OCI-LY7 (cell line): ENCODE results near the gene NMRAL1. TPM values are rescaled to one million over a fixed set of nuclear protein-coding genes. Genes with fewer than 3 reads are reported as not detected.
A peak's percentile ranks its signal among the peaks of the same experiment; 100 is the strongest.

Experiments
- BruUV-seq: library from RNA; stranded (reverse); fragments of 400-500 nt; replicated peaks from 2 replicates; lab custom pipeline; 2021; lab: Mats Ljungman, UMichigan
- CTCF ChIA-PET: fragments of 300-600 bp; sonication (Branson Sonifier 250); formaldehyde crosslinking; loops from one replicate; lab custom pipeline; 2022; ENCODE audit warnings: antibody characterized with exemption; ENCODE audit not compliant: unreplicated experiment; lab: Charles Lee
- POLR2A ChIA-PET: fragments of 300-600 bp; sonication (Branson Sonifier 250); formaldehyde crosslinking; loops from one replicate; lab custom pipeline; 2022; ENCODE audit warnings: antibody characterized with exemption; lab: Charles Lee
- DNase-seq: peaks from one replicate; pipeline ENCODE4 v3.0.0-alpha.2; 2015; ENCODE audit warnings: low spot score
- H2AFZ ChIP-seq: fragments of 200-600 bp; sonication (generic), shearing (Covaris generic); 2 replicates; pipeline ENCODE4 v1.6.1; 2014; ENCODE audit warnings: mild to moderate bottlenecking, antibody characterized with exemption, low read length, moderate library complexity
- H3K27ac ChIP-seq: fragments of 200-600 bp; sonication (generic); 2 replicates; pipeline ENCODE4 v1.5.1; 2014; ENCODE audit warnings: mixed run types, low read depth, mild to moderate bottlenecking, moderate library complexity, low read length, inconsistent platforms; ENCODE audit not compliant: poor library complexity, severe bottlenecking
- H3K36me3 ChIP-seq: fragments of 200-600 bp; sonication (generic); 2 replicates; pipeline ENCODE4 v1.6.1; 2014; ENCODE audit warnings: mild to moderate bottlenecking, antibody characterized with exemption, low read length, moderate library complexity, mixed read lengths; ENCODE audit not compliant: insufficient read depth
- H3K4me1 ChIP-seq: fragments of 200-600 bp; sonication (generic); 2 replicates; pipeline ENCODE4 v1.5.1; 2014; ENCODE audit warnings: mild to moderate bottlenecking, low read length; ENCODE audit not compliant: insufficient read depth, poor library complexity, severe bottlenecking
- H3K4me2 ChIP-seq: fragments of 200-600 bp; sonication (generic); 2 replicates; pipeline ENCODE4 v1.6.1; 2014; ENCODE audit warnings: mild to moderate bottlenecking, low read length
- H3K4me3 ChIP-seq: fragments of 200-600 bp; sonication (generic); 2 replicates; pipeline ENCODE4 v1.5.1; 2014; ENCODE audit warnings: mild to moderate bottlenecking, low read depth, low read length; ENCODE audit not compliant: poor library complexity, severe bottlenecking
- H3K79me2 ChIP-seq: fragments of 200-600 bp; sonication (generic); 2 replicates; pipeline ENCODE4 v1.6.1; 2016; ENCODE audit warnings: low read depth, mild to moderate bottlenecking, low read length, moderate library complexity, mixed read lengths; ENCODE audit not compliant: insufficient read depth
- H3K9me2 ChIP-seq: fragments of 200-600 bp; sonication (generic); 2 replicates; pipeline ENCODE4 v1.6.1; 2016; ENCODE audit warnings: mild to moderate bottlenecking, low read length, mixed read lengths; ENCODE audit not compliant: insufficient read depth
- H3K9me3 ChIP-seq: fragments of 200-600 bp; sonication (generic); 2 replicates; pipeline ENCODE4 v1.6.1; 2014; ENCODE audit warnings: mild to moderate bottlenecking, mixed run types, low read length, mixed read lengths
- H4K20me1 ChIP-seq: fragments of 200-600 bp; sonication (generic); 2 replicates; pipeline ENCODE4 v1.6.1; 2014; ENCODE audit warnings: mild to moderate bottlenecking, antibody characterized with exemption, low read length, moderate library complexity, mixed read lengths; ENCODE audit not compliant: insufficient read depth
- EZH2phosphoT487 ChIP-seq: fragments of 200-600 bp; sonication (generic); IDR thresholded peaks from 2 replicates; pipeline ENCODE4 v1.6.1; 2018; ENCODE audit warnings: low read depth, borderline replicate concordance, mild to moderate bottlenecking, mixed run types, antibody characterized with exemption, low read length, moderate library complexity, mixed read lengths
- intact Hi-C: fragments of 100-400 bp; cut with micrococcal nuclease; formaldehyde crosslinking; loops from one replicate; pipeline ENCODE4 v1.10.0; 2022; ENCODE audit not compliant: unreplicated experiment
- total RNA-seq, 2 experiments: library from RNA; depleted of rRNA in 1 of 2; stranded (reverse); fragments of >200 nt in 1 of 2; shearing (Covaris generic) in 1 of 2; gene quantifications; 2 replicates each; pipeline ENCODE4 v1.2.3, GENCODE V29; 2014 to 2022
- TF ChIP-seq, protein P1 (sequence below): fragments of 200-600 bp; sonication (generic); conservative IDR thresholded peaks from 2 replicates; pipeline ENCODE4 v1.5.1; 2014; ENCODE audit warnings: mild to moderate bottlenecking, antibody characterized with exemption, low read length, moderate library complexity, mixed read lengths

The NMRAL1 gene
- total RNA-seq, 2 experiments from 2014 or later: 92.8 to 139 TPM

- CTCF ChIA-PET: interaction anchor here (1.0 kb wide), 1 partner anchor 16 kb away, joined by 3 read pairs; no protein-coding TSS in a partner anchor
- BruUV-seq: no TSS peak
- peak within 1 kb of the TSS; percentile 76 for H2AFZ ChIP-seq
Observed at GRCh38 chr16:4416200-4417032, 58.0 kb downstream of the NMRAL1 start, which contains the start of gene CORO7. TSS of gene CORO7 (minus strand) at chr16:4416596. CDS start at chr16:4416518, 78 bp downstream.

GRCh38 chr16:4415538-4416199, 58.8 kb downstream of the NMRAL1 start:
- Histone ChIP-seq H3K27ac (peak overlapping the region; percentile 75), H3K79me2 (peaks cover 24% of the 10 kb centered on the region), H3K9me2 (no peaks in the 10 kb centered on the region), H3K4me3 (peak overlapping the region; percentile 98), H3K9me3 (no peaks in the 10 kb centered on the region), H3K4me1 (peaks cover 30% of the 10 kb centered on the region), H3K4me2 (peak overlapping the region; percentile 99), H4K20me1 (peaks cover 8% of the 10 kb centered on the region), H2AFZ (peak overlapping the region; percentile 60; the same call in 1 of the 2 replicates), H3K36me3 (peaks cover 20% of the 10 kb centered on the region; the same call in 1 of the 2 replicates)
- no TSS peak for BruUV-seq
- DNase-seq: peak; percentile 75
- TF ChIP-seq EZH2phosphoT487: no peak
- TF ChIP-seq, protein P1, sequence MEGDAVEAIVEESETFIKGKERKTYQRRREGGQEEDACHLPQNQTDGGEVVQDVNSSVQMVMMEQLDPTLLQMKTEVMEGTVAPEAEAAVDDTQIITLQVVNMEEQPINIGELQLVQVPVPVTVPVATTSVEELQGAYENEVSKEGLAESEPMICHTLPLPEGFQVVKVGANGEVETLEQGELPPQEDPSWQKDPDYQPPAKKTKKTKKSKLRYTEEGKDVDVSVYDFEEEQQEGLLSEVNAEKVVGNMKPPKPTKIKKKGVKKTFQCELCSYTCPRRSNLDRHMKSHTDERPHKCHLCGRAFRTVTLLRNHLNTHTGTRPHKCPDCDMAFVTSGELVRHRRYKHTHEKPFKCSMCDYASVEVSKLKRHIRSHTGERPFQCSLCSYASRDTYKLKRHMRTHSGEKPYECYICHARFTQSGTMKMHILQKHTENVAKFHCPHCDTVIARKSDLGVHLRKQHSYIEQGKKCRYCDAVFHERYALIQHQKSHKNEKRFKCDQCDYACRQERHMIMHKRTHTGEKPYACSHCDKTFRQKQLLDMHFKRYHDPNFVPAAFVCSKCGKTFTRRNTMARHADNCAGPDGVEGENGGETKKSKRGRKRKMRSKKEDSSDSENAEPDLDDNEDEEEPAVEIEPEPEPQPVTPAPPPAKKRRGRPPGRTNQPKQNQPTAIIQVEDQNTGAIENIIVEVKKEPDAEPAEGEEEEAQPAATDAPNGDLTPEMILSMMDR: no peak
- POLR2A ChIA-PET: interaction anchor here (1.3 kb wide), 1 partner anchor 114 kb away, joined by 3 read pairs; no protein-coding TSS in a partner anchor
- intact Hi-C loops: loop anchor here (2.0 to 10.0 kb wide), 3 partner anchors 59 to 199 kb away; partner anchors contain the start of genes NMRAL1 and UBALD1
- CTCF ChIA-PET: interaction anchor here (1.0 kb wide), 1 partner anchor 16 kb away, joined by 3 read pairs; no protein-coding TSS in a partner anchor

More at GRCh38 chr16:4416200-4417032, 58.0 kb downstream of the NMRAL1 start, which contains the start of gene CORO7:
- DNase-seq: peak; percentile 96
- Histone ChIP-seq H3K4me2 (peak within 1 kb of the TSS; percentile 99), H3K27ac (peak within 1 kb of the TSS; percentile 75), H3K79me2 (peaks cover 24% of the 10 kb centered on the region), H3K4me1 (peaks cover 30% of the 10 kb centered on the region), H3K36me3 (peaks cover 14% of the 10 kb centered on the region; the same call in 1 of the 2 replicates), H3K9me2 (no peaks in the 10 kb centered on the region), H3K4me3 (peak within 1 kb of the TSS; percentile 98), H3K9me3 (no peaks in the 10 kb centered on the region), H4K20me1 (peaks cover 8% of the 10 kb centered on the region)
- POLR2A ChIA-PET: interaction anchor here (0.9 to 1.3 kb wide), 2 partner anchors 10 to 115 kb away, joined by 3 to 4 read pairs; no protein-coding TSS in a partner anchor
- TF ChIP-seq, protein P1: no peak
- no peak for TF ChIP-seq EZH2phosphoT487
- intact Hi-C loops: loop anchor here (2.0 to 10.0 kb wide), 3 partner anchors 58 to 198 kb away; partner anchors contain the start of genes NMRAL1 and UBALD1
